ENCODE results near the gene CERS6. TPM values are rescaled to one million over a fixed set of nuclear protein-coding genes. Genes with fewer than 3 reads are reported as not detected.

The CERS6 gene
- total and polyA plus RNA-seq, 10 of the 15 experiments (the other 5 are each of a cell fraction or from before 2014, with no cell fraction given), result 1.3 to 20.4 (median 14.1) TPM

DNA sequence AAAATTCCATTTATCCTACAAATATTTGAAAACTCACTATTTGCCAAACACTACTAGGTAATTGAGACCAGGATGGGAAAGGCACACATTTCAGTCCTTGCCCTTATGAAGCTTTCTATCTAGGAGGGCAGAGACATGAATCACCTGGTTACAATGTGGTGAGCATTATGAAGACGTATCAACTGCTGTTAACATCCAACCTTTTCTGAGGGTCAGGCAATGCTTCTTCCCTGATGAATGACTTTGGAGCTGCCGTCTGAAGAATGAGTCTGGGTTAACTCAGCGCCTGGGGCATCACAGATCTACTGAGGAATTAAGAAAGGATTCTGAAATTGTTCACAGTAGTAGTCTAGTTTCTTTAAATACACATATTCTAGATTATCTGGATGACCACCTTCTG is 284.3 kb downstream of the CERS6 start:
- Histone ChIP-seq H3K9ac (ENCODE audit: control insufficient read depth, insufficient read depth, low read length) (no peak overlapping the region), H3K27me3 (replicated peaks in 1 of 2; ENCODE audit: control insufficient read depth in 2 of 2, insufficient read depth in 2 of 2, low read length in 1 of 2) (no peaks in the 10 kb centered on the region), H3K79me2 (ENCODE audit: control insufficient read depth, insufficient read depth, low read length) (no peaks in the 10 kb centered on the region), H4K20me1 (ENCODE audit: control insufficient read depth, insufficient read depth) (no peaks in the 10 kb centered on the region), H3K4me2 (ENCODE audit: control insufficient read depth, insufficient read depth) (no peak overlapping the region), H3K27ac (ENCODE audit: control insufficient read depth, insufficient read depth) (no peak overlapping the region), H3K4me1 (ENCODE audit: control insufficient read depth, insufficient read depth, low read length) (no peaks in the 10 kb centered on the region), H3K4me3 (no peak overlapping the region), H3K36me3 (ENCODE audit: control insufficient read depth in 2 of 2, insufficient read depth in 2 of 2, low read length in 1 of 2) (no peaks in the 10 kb centered on the region), H3K9me3 (replicated peaks; ENCODE audit: control insufficient read depth, insufficient read depth, low read length) (no peaks in the 10 kb centered on the region), H2AFZ (ENCODE audit: control insufficient read depth, low read depth, low read length) (no peak overlapping the region)
- ChIA-PET SMC1A (ENCODE audit: uncharacterized antibody, unreplicated experiment) (interaction anchor here (0.9 kb wide), 1 partner anchor 11 kb away, joined by 4 read pairs; no protein-coding TSS in a partner anchor), POLR2A (no interaction called here), CTCF (no interaction called here), RAD21 (ENCODE audit: unreplicated experiment) (no interaction called here)
- BruUV-seq (replicated peaks), result no TSS peak
- TF ChIP-seq STAT1 (conservative IDR thresholded peaks at IDR 0.05) (no peak), ZNF622 (IDR thresholded peaks at IDR 0.05) (no peak), GATAD2B (conservative IDR thresholded peaks at IDR 0.05; ENCODE audit: low read depth) (no peak), SIX5 (IDR thresholded peaks at IDR 0.05; ENCODE audit: low read depth, low read length, severe bottlenecking) (no peak)
- TF ChIP-seq, protein P1, sequence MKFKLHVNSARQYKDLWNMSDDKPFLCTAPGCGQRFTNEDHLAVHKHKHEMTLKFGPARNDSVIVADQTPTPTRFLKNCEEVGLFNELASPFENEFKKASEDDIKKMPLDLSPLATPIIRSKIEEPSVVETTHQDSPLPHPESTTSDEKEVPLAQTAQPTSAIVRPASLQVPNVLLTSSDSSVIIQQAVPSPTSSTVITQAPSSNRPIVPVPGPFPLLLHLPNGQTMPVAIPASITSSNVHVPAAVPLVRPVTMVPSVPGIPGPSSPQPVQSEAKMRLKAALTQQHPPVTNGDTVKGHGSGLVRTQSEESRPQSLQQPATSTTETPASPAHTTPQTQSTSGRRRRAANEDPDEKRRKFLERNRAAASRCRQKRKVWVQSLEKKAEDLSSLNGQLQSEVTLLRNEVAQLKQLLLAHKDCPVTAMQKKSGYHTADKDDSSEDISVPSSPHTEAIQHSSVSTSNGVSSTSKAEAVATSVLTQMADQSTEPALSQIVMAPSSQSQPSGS (IDR thresholded peaks at IDR 0.05; ENCODE audit: low read length), result no peak
- TF ChIP-seq, protein P2, sequence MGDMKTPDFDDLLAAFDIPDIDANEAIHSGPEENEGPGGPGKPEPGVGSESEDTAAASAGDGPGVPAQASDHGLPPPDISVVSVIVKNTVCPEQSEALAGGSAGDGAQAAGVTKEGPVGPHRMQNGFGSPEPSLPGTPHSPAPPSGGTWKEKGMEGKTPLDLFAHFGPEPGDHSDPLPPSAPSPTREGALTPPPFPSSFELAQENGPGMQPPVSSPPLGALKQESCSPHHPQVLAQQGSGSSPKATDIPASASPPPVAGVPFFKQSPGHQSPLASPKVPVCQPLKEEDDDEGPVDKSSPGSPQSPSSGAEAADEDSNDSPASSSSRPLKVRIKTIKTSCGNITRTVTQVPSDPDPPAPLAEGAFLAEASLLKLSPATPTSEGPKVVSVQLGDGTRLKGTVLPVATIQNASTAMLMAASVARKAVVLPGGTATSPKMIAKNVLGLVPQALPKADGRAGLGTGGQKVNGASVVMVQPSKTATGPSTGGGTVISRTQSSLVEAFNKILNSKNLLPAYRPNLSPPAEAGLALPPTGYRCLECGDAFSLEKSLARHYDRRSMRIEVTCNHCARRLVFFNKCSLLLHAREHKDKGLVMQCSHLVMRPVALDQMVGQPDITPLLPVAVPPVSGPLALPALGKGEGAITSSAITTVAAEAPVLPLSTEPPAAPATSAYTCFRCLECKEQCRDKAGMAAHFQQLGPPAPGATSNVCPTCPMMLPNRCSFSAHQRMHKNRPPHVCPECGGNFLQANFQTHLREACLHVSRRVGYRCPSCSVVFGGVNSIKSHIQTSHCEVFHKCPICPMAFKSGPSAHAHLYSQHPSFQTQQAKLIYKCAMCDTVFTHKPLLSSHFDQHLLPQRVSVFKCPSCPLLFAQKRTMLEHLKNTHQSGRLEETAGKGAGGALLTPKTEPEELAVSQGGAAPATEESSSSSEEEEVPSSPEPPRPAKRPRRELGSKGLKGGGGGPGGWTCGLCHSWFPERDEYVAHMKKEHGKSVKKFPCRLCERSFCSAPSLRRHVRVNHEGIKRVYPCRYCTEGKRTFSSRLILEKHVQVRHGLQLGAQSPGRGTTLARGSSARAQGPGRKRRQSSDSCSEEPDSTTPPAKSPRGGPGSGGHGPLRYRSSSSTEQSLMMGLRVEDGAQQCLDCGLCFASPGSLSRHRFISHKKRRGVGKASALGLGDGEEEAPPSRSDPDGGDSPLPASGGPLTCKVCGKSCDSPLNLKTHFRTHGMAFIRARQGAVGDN (IDR thresholded peaks at IDR 0.05), result no peak
- TF ChIP-seq, protein P3, sequence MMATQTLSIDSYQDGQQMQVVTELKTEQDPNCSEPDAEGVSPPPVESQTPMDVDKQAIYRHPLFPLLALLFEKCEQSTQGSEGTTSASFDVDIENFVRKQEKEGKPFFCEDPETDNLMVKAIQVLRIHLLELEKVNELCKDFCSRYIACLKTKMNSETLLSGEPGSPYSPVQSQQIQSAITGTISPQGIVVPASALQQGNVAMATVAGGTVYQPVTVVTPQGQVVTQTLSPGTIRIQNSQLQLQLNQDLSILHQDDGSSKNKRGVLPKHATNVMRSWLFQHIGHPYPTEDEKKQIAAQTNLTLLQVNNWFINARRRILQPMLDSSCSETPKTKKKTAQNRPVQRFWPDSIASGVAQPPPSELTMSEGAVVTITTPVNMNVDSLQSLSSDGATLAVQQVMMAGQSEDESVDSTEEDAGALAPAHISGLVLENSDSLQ (IDR thresholded peaks at IDR 0.05), result no peak
- TF ChIP-seq, protein P4, sequence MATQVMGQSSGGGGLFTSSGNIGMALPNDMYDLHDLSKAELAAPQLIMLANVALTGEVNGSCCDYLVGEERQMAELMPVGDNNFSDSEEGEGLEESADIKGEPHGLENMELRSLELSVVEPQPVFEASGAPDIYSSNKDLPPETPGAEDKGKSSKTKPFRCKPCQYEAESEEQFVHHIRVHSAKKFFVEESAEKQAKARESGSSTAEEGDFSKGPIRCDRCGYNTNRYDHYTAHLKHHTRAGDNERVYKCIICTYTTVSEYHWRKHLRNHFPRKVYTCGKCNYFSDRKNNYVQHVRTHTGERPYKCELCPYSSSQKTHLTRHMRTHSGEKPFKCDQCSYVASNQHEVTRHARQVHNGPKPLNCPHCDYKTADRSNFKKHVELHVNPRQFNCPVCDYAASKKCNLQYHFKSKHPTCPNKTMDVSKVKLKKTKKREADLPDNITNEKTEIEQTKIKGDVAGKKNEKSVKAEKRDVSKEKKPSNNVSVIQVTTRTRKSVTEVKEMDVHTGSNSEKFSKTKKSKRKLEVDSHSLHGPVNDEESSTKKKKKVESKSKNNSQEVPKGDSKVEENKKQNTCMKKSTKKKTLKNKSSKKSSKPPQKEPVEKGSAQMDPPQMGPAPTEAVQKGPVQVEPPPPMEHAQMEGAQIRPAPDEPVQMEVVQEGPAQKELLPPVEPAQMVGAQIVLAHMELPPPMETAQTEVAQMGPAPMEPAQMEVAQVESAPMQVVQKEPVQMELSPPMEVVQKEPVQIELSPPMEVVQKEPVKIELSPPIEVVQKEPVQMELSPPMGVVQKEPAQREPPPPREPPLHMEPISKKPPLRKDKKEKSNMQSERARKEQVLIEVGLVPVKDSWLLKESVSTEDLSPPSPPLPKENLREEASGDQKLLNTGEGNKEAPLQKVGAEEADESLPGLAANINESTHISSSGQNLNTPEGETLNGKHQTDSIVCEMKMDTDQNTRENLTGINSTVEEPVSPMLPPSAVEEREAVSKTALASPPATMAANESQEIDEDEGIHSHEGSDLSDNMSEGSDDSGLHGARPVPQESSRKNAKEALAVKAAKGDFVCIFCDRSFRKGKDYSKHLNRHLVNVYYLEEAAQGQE (IDR thresholded peaks at IDR 0.05; ENCODE audit: low read depth, low read length), result no peak
- TF ChIP-seq, protein P5, sequence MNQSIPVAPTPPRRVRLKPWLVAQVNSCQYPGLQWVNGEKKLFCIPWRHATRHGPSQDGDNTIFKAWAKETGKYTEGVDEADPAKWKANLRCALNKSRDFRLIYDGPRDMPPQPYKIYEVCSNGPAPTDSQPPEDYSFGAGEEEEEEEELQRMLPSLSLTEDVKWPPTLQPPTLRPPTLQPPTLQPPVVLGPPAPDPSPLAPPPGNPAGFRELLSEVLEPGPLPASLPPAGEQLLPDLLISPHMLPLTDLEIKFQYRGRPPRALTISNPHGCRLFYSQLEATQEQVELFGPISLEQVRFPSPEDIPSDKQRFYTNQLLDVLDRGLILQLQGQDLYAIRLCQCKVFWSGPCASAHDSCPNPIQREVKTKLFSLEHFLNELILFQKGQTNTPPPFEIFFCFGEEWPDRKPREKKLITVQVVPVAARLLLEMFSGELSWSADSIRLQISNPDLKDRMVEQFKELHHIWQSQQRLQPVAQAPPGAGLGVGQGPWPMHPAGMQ (IDR thresholded peaks at IDR 0.05; ENCODE audit: borderline replicate concordance), result no peak
- DNase-seq (ENCODE audit: low read depth, low spot score) (no peak), ATAC-seq (no peak), FAIRE-seq (no peak)
- 89% methylated on average over 3 of the region's 3 CpGs for WGBS (ENCODE audit: insufficient coverage, insufficient replicate concordance, low lambda C conversion rate, missing lambda C conversion rate)
- intact Hi-C loops (cut with micrococcal nuclease; ENCODE audit: unreplicated experiment), result no loop called here
- in situ Hi-C loops (cut with MboI), result no loop called here

Measured in GM12878 (cell line).